NOMO-1 treated with dmso at 0.1 percent for 144 hours (cell line): ENCODE measurements around the gene MEIS1.
A peak's percentile ranks its signal among the peaks of the same experiment; 100 is the strongest.

Experiments used
- DNase-seq: peaks from one replicate; lab custom pipeline; 2025; ENCODE audit not compliant: unreplicated experiment; lab: John Stamatoyannopoulos, UW

MEIS1 gene

GRCh38 chr2:66579186-66580126, 144.5 kb downstream of the MEIS1 start:
- DNase-seq: no peak

- no peak for DNase-seq
These were observed 145.5 kb downstream of the MEIS1 start for GRCh38 chr2:66580166-66581049.

GRCh38 chr2:66581339-66582103, 146.6 kb downstream of the MEIS1 start:
- DNase-seq: no peak

- no peak for DNase-seq
These were observed 147.4 kb downstream of the MEIS1 start for GRCh38 chr2:66582104-66582986.

GRCh38 chr2:66582987-66583880, 148.3 kb downstream of the MEIS1 start:
- no peak for DNase-seq

GRCh38 chr2:66583881-66584280, 149.0 kb downstream of the MEIS1 start:
- DNase-seq: no peak

GRCh38 chr2:66585587-66585986, 150.7 kb downstream of the MEIS1 start:
- no peak for DNase-seq

GRCh38 chr2:66587216-66587615, 152.3 kb downstream of the MEIS1 start:
- DNase-seq: no peak

- no peak for DNase-seq
These were observed 159.1 kb downstream of the MEIS1 start for GRCh38 chr2:66594001-66594400.

- DNase-seq: no peak
These were observed 160.6 kb downstream of the MEIS1 start for GRCh38 chr2:66595556-66595955.

- DNase-seq: no peak
These were observed 161.3 kb downstream of the MEIS1 start for GRCh38 chr2:66596256-66596655.

- no peak for DNase-seq
These were observed 166.7 kb downstream of the MEIS1 start for GRCh38 chr2:66601624-66602023.

GRCh38 chr2:66602341-66602740, 167.4 kb downstream of the MEIS1 start:
- no peak for DNase-seq

- peak; percentile 8 for DNase-seq
These were observed 169.4 kb downstream of the MEIS1 start for GRCh38 chr2:66604326-66604725.

- no peak for DNase-seq
These were observed 170.1 kb downstream of the MEIS1 start for GRCh38 chr2:66604976-66605375.

GRCh38 chr2:66607152-66607551, 172.2 kb downstream of the MEIS1 start:
- DNase-seq: no peak
